Kidney (tissue), 14 donors: ENCODE results near the gene APBB3. TPM values are rescaled to one million over a fixed set of nuclear protein-coding genes. Genes with fewer than 3 reads are reported as not detected.

Experiments used
- DNase-seq, 5 donors: peaks; one replicate each; pipeline ENCODE4 v3.0.0-alpha.2; 2013 to 2020
- FAIRE-seq: peaks from 2 replicates; lab custom pipeline; 2012; peaks lifted over from hg19 to GRCh38; lab: Jason Lieb, UNC
- H3K27ac ChIP-seq, 2 donors: one replicate each; pipeline ENCODE4 v1.7.0; 2013; ENCODE audit warnings: low read depth in 2 of 2, low read length in 2 of 2, inconsistent platforms in 1 of 2
- H3K27me3 ChIP-seq: one replicate; pipeline ENCODE4 v1.7.1; 2013; ENCODE audit warnings: low read length, inconsistent platforms; ENCODE audit not compliant: control insufficient read depth, insufficient read depth
- H3K36me3 ChIP-seq, 3 donors: one replicate each; pipeline versions ENCODE4 v1.7.0 to v1.7.1; 2013; ENCODE audit warnings: low read length in 3 of 3, control low read depth in 1 of 3, inconsistent platforms in 1 of 3; ENCODE audit not compliant: insufficient read depth in 3 of 3, control insufficient read depth in 2 of 3
- H3K4me1 ChIP-seq, 3 donors: one replicate each; pipeline versions ENCODE4 v1.7.0 to v1.7.1; 2013; ENCODE audit warnings: low read length in 3 of 3, inconsistent platforms in 1 of 3, low read depth in 1 of 3; ENCODE audit not compliant: control insufficient read depth in 2 of 3, insufficient read depth in 2 of 3
- H3K4me3 ChIP-seq, 3 donors: one replicate each; pipeline versions ENCODE4 v1.7.0 to v1.8.1; 2013; ENCODE audit warnings: low read length in 3 of 3, control low read depth in 1 of 3, inconsistent platforms in 1 of 3
- H3K9ac ChIP-seq, 3 donors: one replicate each; pipeline versions ENCODE4 v1.7.0 to v1.7.1; 2013; ENCODE audit warnings: low read length in 3 of 3, control low read depth in 1 of 3, inconsistent platforms in 1 of 3
- H3K9me3 ChIP-seq, 3 donors: one replicate each; pipeline versions ENCODE4 v1.7.0 to v1.7.1; 2013; ENCODE audit warnings: low read length in 3 of 3, control low read depth in 1 of 3, inconsistent platforms in 1 of 3; ENCODE audit not compliant: control insufficient read depth in 2 of 3, insufficient read depth in 1 of 3
- CTCF ChIP-seq: IDR thresholded peaks from 3 replicates; pipeline ENCODE4 v1.5.1; 2012; ENCODE audit warnings: mild to moderate bottlenecking, moderate library complexity, borderline replicate concordance; ENCODE audit not compliant: insufficient read depth; ENCODE audit errors: extremely low read depth
- intact Hi-C: fragments of 100-400 bp; cut with DNase I; formaldehyde crosslinking; loops from one replicate; pipeline ENCODE4 v1.11.1; 2022
- microRNA-seq: library from miRNA; unstranded; fragments of <30 nt; microRNA quantifications from one replicate; pipeline ENCODE4 v1.2.0, GENCODE V29; 2020
- polyA plus RNA-seq: library from polyadenylated mRNA; stranded (reverse); fragments of 350-450 nt; fragmentation: Illumina TruSeq; extraction: RNeasy Lipid Tissue Mini Kit (QIAGEN cat#74804); gene quantifications from one replicate; pipeline ENCODE4 v1.2.3, GENCODE V29; 2014; ENCODE audit warnings: low read depth, low replicate concordance; ENCODE audit not compliant: insufficient read depth
- total RNA-seq: library from RNA; stranded (reverse); fragmentation: NEBNext Ultra II Directional; extraction: Animal tissue kit (Norgen Biotek cat#: 25700); gene quantifications from one replicate; pipeline ENCODE4 v1.2.1, GENCODE V29; 2021
- donor health status: control.
- donor health status: control.
- donor health status: control.
- donor health status: control.
- donor health status: control.
- donor health status: DM: yes; HTN: yes; CAD: no.
- donor health status: Normal renal cell carcinoma (clear cell type).

Gene APBB3
- total and polyA plus RNA-seq, 2 donors from 2014 or later = 19.6 to 33.9 TPM

- H3K27me3 ChIP-seq = no peaks in the 10 kb centered on the region
- no peak overlapping the region for H3K27ac ChIP-seq
- no peaks in the 10 kb centered on the region for H3K4me1 ChIP-seq
- H3K9ac ChIP-seq = no peak overlapping the region
- TF ChIP-seq CTCF = no peak
- H3K36me3 ChIP-seq = peaks cover 11 to 34% (median 21%) of the 10 kb centered on the region in 3 donors
- no peak overlapping the region for H3K4me3 ChIP-seq
- no peak for FAIRE-seq
- no peaks in the 10 kb centered on the region for H3K9me3 ChIP-seq
- intact Hi-C loops = no loop called here
- no peak for DNase-seq
These were observed 54.5 kb downstream of the APBB3 start for GRCh38 chr5:140509898-140510297.

Small RNA genes within 50 kb of the gene (microRNA-seq; reads per million reads assigned to microRNA genes)
- gene MIR6831 = not detected

Other genes starting within 250 kb of the APBB3 start
- gene HBEGF, start 218.0 kb downstream of the APBB3 start, total RNA-seq = 7.8 TPM
- gene HBEGF, start 218.0 kb downstream of the APBB3 start, polyA plus RNA-seq = 6.0 TPM
- gene SLC4A9, start 204.4 kb downstream of the APBB3 start, total RNA-seq = 2.5 TPM
- gene SLC4A9, start 204.4 kb downstream of the APBB3 start, polyA plus RNA-seq = 29.9 TPM
- gene ANKHD1, start 162.8 kb downstream of the APBB3 start, total RNA-seq = 130 TPM
- 26.4 TPM for gene ANKHD1, start 162.8 kb downstream of the APBB3 start, polyA plus RNA-seq
- gene EIF4EBP3, start 16.9 kb downstream of the APBB3 start, total RNA-seq = 22.6 TPM
- 48.8 TPM for gene EIF4EBP3, start 16.9 kb downstream of the APBB3 start, polyA plus RNA-seq
- gene SRA1, start 7.1 kb downstream of the APBB3 start, total RNA-seq = 31.3 TPM
- 52.4 TPM for gene SRA1, start 7.1 kb downstream of the APBB3 start, polyA plus RNA-seq
- 89.9 TPM for gene SLC35A4, start 230 bp upstream of the APBB3 start, total RNA-seq
- gene SLC35A4, start 230 bp upstream of the APBB3 start, polyA plus RNA-seq = 71.2 TPM
- 68.8 TPM for gene CD14, start 68.6 kb upstream of the APBB3 start, total RNA-seq
- 43.8 TPM for gene CD14, start 68.6 kb upstream of the APBB3 start, polyA plus RNA-seq
- 19.0 TPM for gene TMCO6, start 74.9 kb upstream of the APBB3 start, total RNA-seq
- gene TMCO6, start 74.9 kb upstream of the APBB3 start, polyA plus RNA-seq = 7.6 TPM
- gene NDUFA2, start 83.0 kb upstream of the APBB3 start, total RNA-seq = 56.8 TPM
- gene NDUFA2, start 83.0 kb upstream of the APBB3 start, polyA plus RNA-seq = 326 TPM
- 76.9 TPM for gene IK, start 83.2 kb upstream of the APBB3 start, total RNA-seq
- 72.5 TPM for gene IK, start 83.2 kb upstream of the APBB3 start, polyA plus RNA-seq
- gene WDR55, start 100.3 kb upstream of the APBB3 start, total RNA-seq = 20.8 TPM
- gene WDR55, start 100.3 kb upstream of the APBB3 start, polyA plus RNA-seq = 13.7 TPM
- gene DND1, start 109.0 kb upstream of the APBB3 start, total RNA-seq = 1.0 TPM
- gene DND1, start 109.0 kb upstream of the APBB3 start, polyA plus RNA-seq = 0.41 TPM
- gene HARS1, start 126.8 kb upstream of the APBB3 start, total RNA-seq = 52.2 TPM
- 48.6 TPM for gene HARS1, start 126.8 kb upstream of the APBB3 start, polyA plus RNA-seq
- 27.6 TPM for gene HARS2, start 126.9 kb upstream of the APBB3 start, total RNA-seq
- 26.7 TPM for gene HARS2, start 126.9 kb upstream of the APBB3 start, polyA plus RNA-seq
- 51.4 TPM for gene ZMAT2, start 135.8 kb upstream of the APBB3 start, total RNA-seq
- 122 TPM for gene ZMAT2, start 135.8 kb upstream of the APBB3 start, polyA plus RNA-seq
- 0.13 TPM for gene PCDHA1, start 221.5 kb upstream of the APBB3 start, total RNA-seq
- not detected for gene PCDHA1, start 221.5 kb upstream of the APBB3 start, polyA plus RNA-seq
- 0.50 TPM for gene PCDHA2, start 230.3 kb upstream of the APBB3 start, total RNA-seq
- gene PCDHA2, start 230.3 kb upstream of the APBB3 start, polyA plus RNA-seq = 0.17 TPM
- 1.4 TPM for gene PCDHA3, start 236.5 kb upstream of the APBB3 start, total RNA-seq
- gene PCDHA3, start 236.5 kb upstream of the APBB3 start, polyA plus RNA-seq = 0.13 TPM
- 4.1 TPM for gene PCDHA4, start 242.5 kb upstream of the APBB3 start, total RNA-seq
- gene PCDHA4, start 242.5 kb upstream of the APBB3 start, polyA plus RNA-seq = 1.1 TPM